K562 (cell line): ENCODE data around the gene PBX2. TPM values are rescaled to one million over a fixed set of nuclear protein-coding genes. Genes with fewer than 3 reads are reported as not detected.

ENCODE experiments used
- CHD4 ChIP-seq: fragments of 200-600 bp; sonication (generic); IDR thresholded peaks from 3 replicates; pipeline ENCODE4 v1.6.1; 2012; ENCODE audit warnings: low read depth, mild to moderate bottlenecking, mixed read lengths, low read length, inconsistent platforms; ENCODE audit not compliant: insufficient read depth, insufficient replicate concordance, poor library complexity, severe bottlenecking
- DMBX1 ChIP-seq: fragments of 250-450 bp; sonication (Bioruptor Pico); IDR thresholded peaks from 2 replicates; pipeline ENCODE4 v1.8.0; 2022; ENCODE audit warnings: inconsistent platforms, mild to moderate bottlenecking, moderate library complexity, borderline replicate concordance
- HDAC2 ChIP-seq: fragments of 450-650 bp; IDR thresholded peaks from 2 replicates; pipeline ENCODE4 v1.6.1; 2016; ENCODE audit warnings: mild to moderate bottlenecking
- HNRNPL ChIP-seq: fragments of 200-400 bp; formaldehyde crosslinking; IDR thresholded peaks from 2 replicates; pipeline ENCODE4 v1.6.1; 2017; ENCODE audit warnings: low read depth, mild to moderate bottlenecking, low read length
- MCM7 ChIP-seq, 2 experiments: fragments of 450-650 bp; IDR thresholded peaks; 2 replicates each; pipeline ENCODE4 v1.6.1; 2016 to 2018
- MEF2D ChIP-seq: conservative IDR thresholded peaks from 2 replicates; pipeline ENCODE4 v1.6.1; 2016; ENCODE audit warnings: low read depth, missing genetic modification characterization, missing compliant biosample characterization
- MTA2 ChIP-seq: fragments of 450-650 bp; IDR thresholded peaks from 2 replicates; pipeline ENCODE4 v1.6.1; 2016; ENCODE audit warnings: low read depth
- SETDB1 ChIP-seq: IDR thresholded peaks from one replicate; pipeline ENCODE4 v1.6.1; 2012; ENCODE audit warnings: low read length, control low read depth, inconsistent platforms
- SMAD4 ChIP-seq: fragments of 250-450 bp; sonication (Bioruptor Pico); conservative IDR thresholded peaks from 2 replicates; pipeline ENCODE4 v1.8.0; 2021; ENCODE audit warnings: inconsistent platforms, mild to moderate bottlenecking, moderate library complexity
- SREBF1 ChIP-seq: fragments of 150-350 bp; IDR thresholded peaks from 2 replicates; pipeline ENCODE4 v1.6.1; 2014; ENCODE audit warnings: antibody characterized with exemption, low read depth, low read length, borderline replicate concordance
- TAF15 ChIP-seq: fragments of 200-400 bp; formaldehyde crosslinking; IDR thresholded peaks from 2 replicates; pipeline ENCODE4 v1.6.1; 2017; ENCODE audit warnings: mild to moderate bottlenecking, low read depth, low read length, moderate library complexity
- TCF7 ChIP-seq: sonication (generic); IDR thresholded peaks from 2 replicates; pipeline ENCODE4 v1.6.1; 2016; ENCODE audit warnings: antibody characterized with exemption, borderline replicate concordance
- TRIM24 ChIP-seq, 2 experiments: fragments of 450-650 bp; IDR thresholded peaks; 2 replicates each; pipeline ENCODE4 v1.6.1; 2016
- TSHZ1 ChIP-seq: fragments of 250-450 bp; sonication (Bioruptor Pico); IDR thresholded peaks from 2 replicates; pipeline ENCODE4 v1.4.0; 2020; ENCODE audit warnings: mild to moderate bottlenecking, moderate library complexity
- USF1 ChIP-seq: sonication (generic); formaldehyde crosslinking; IDR thresholded peaks from 2 replicates; pipeline ENCODE4 v1.9.0; 2022; ENCODE audit warnings: mild to moderate bottlenecking, missing genetic modification reagents
- WHSC1 ChIP-seq: IDR thresholded peaks from one replicate; pipeline ENCODE4 v1.6.1; 2012; ENCODE audit warnings: low read length, control low read depth, inconsistent platforms
- ZFX ChIP-seq: sonication (generic); formaldehyde crosslinking; IDR thresholded peaks from 2 replicates; pipeline ENCODE4 v1.8.0; 2022; ENCODE audit warnings: mild to moderate bottlenecking, missing genetic modification reagents, moderate library complexity
- ZNF282 ChIP-seq: sonication (generic); formaldehyde crosslinking; IDR thresholded peaks from 2 replicates; pipeline ENCODE4 v1.8.1; 2023; ENCODE audit warnings: missing genetic modification reagents
- polyA plus RNA-seq, 8 experiments: library from polyadenylated mRNA; depleted of rRNA in 4 of 8; stranded (reverse) in 5 of 8; unstranded in 3 of 8; fragments of >200 nt; fragmentation: Nextera tagmentation in 2 of 8; fragmentation: Illumina TruSeq in 1 of 8; extraction: Ambion mirVana in 2 of 8; extraction: Trizol in 1 of 8; gene quantifications; 2 replicates each; pipeline versions ENCODE4 v1.2.1 to v1.2.3, GENCODE V29; 2011 to 2014; ENCODE audit warnings: inconsistent platforms in 1 of 8, missing spikeins in 1 of 8
- total RNA-seq, 7 experiments: library from RNA; depleted of rRNA in 6 of 7; stranded (reverse); fragments of >200 nt in 6 of 7; fragmentation: Illumina TruSeq in 2 of 7; extraction: Trizol in 2 of 7; gene quantifications; 2 replicates each; pipeline versions ENCODE4 v1.2.1 to v1.2.3, GENCODE V29; 2011 to 2021; ENCODE audit warnings: low replicate concordance in 1 of 7
- TF ChIP-seq, protein P1 (sequence below): fragments of 250-450 bp; sonication (Bioruptor Pico); IDR thresholded peaks from 2 replicates; pipeline ENCODE4 v1.4.0; 2020; ENCODE audit warnings: mild to moderate bottlenecking, moderate library complexity, borderline replicate concordance
- TF ChIP-seq, protein P2 (sequence below): fragments of 450-650 bp; formaldehyde crosslinking; IDR thresholded peaks from 2 replicates; pipeline ENCODE4 v1.4.0; 2022; ENCODE audit warnings: mild to moderate bottlenecking, moderate library complexity

Gene PBX2
- total and polyA plus RNA-seq, 9 of the 15 experiments (the other 6 are each of a cell fraction or from before 2014, with no cell fraction given) = 1.9 to 134 (median 62.5) TPM

GRCh38 chr6:32153564-32154513, 36.2 kb downstream of the PBX2 start, which contains the start of gene PPT2 (continued):
- TF ChIP-seq, protein P1, sequence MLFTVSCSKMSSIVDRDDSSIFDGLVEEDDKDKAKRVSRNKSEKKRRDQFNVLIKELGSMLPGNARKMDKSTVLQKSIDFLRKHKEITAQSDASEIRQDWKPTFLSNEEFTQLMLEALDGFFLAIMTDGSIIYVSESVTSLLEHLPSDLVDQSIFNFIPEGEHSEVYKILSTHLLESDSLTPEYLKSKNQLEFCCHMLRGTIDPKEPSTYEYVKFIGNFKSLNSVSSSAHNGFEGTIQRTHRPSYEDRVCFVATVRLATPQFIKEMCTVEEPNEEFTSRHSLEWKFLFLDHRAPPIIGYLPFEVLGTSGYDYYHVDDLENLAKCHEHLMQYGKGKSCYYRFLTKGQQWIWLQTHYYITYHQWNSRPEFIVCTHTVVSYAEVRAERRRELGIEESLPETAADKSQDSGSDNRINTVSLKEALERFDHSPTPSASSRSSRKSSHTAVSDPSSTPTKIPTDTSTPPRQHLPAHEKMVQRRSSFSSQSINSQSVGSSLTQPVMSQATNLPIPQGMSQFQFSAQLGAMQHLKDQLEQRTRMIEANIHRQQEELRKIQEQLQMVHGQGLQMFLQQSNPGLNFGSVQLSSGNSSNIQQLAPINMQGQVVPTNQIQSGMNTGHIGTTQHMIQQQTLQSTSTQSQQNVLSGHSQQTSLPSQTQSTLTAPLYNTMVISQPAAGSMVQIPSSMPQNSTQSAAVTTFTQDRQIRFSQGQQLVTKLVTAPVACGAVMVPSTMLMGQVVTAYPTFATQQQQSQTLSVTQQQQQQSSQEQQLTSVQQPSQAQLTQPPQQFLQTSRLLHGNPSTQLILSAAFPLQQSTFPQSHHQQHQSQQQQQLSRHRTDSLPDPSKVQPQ (CRISPR knock-in tag) = no peak
- TF ChIP-seq ZNF282 (CRISPR knock-in tag) (0 out of 2 replicates have a peak, but pooled peaks have one; percentile 67), TSHZ1 (CRISPR knock-in tag) (no peak), TRIM24 (IDR thresholded peaks at IDR 0.05) (peak; percentile 53 to 81), WHSC1 (no peak), ZFX (CRISPR knock-in tag) (peak; percentile 80), HDAC2 (no peak; the same call in 1 of the 2 replicates), SREBF1 (peak; percentile 38; the same call in 1 of the 2 replicates), DMBX1 (no peak), MCM7 (IDR thresholded peaks at IDR 0.05) (no peak), SMAD4 (no peak; the same call in 1 of the 2 replicates), MEF2D (tag) (peak; percentile 39; the same call in 1 of the 2 replicates), CHD4 (no peak), TAF15 (no peak), USF1 (CRISPR knock-in tag) (no peak), SETDB1 (no peak), TCF7 (peak; percentile 58; the same call in 1 of the 2 replicates), HNRNPL (no peak; the same call in 1 of the 2 replicates), MTA2 (no peak)
- TF ChIP-seq, protein P2, sequence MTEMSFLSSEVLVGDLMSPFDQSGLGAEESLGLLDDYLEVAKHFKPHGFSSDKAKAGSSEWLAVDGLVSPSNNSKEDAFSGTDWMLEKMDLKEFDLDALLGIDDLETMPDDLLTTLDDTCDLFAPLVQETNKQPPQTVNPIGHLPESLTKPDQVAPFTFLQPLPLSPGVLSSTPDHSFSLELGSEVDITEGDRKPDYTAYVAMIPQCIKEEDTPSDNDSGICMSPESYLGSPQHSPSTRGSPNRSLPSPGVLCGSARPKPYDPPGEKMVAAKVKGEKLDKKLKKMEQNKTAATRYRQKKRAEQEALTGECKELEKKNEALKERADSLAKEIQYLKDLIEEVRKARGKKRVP = no peak
